ENCODE results near the gene SLC25A1.

Gene SLC25A1

GRCh38 chr22:19128009-19128401 lies 50.5 kb downstream of the SLC25A1 start:
- TF ChIP-seq EP300 (IDR thresholded peaks at IDR 0.05; ENCODE audit: borderline replicate concordance) (no peak), CEBPB (IDR thresholded peaks at IDR 0.05) (no peak), TCF12 (IDR thresholded peaks at IDR 0.05; ENCODE audit: low read depth) (no peak), ZBTB7A (IDR thresholded peaks at IDR 0.05; ENCODE audit: low read depth) (no peak), RAD21 (IDR thresholded peaks at IDR 0.05; ENCODE audit: low read depth) (no peak), YY1 (IDR thresholded peaks at IDR 0.05; ENCODE audit: low read depth) (no peak), NFIC (IDR thresholded peaks at IDR 0.05) (no peak), TAF1 (IDR thresholded peaks at IDR 0.05; ENCODE audit: low read depth) (no peak), EGR1 (IDR thresholded peaks at IDR 0.05) (no peak)
- TF ChIP-seq, protein P1, sequence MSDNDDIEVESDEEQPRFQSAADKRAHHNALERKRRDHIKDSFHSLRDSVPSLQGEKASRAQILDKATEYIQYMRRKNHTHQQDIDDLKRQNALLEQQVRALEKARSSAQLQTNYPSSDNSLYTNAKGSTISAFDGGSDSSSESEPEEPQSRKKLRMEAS (IDR thresholded peaks at IDR 0.05) = no peak
- TF ChIP-seq, protein P2, sequence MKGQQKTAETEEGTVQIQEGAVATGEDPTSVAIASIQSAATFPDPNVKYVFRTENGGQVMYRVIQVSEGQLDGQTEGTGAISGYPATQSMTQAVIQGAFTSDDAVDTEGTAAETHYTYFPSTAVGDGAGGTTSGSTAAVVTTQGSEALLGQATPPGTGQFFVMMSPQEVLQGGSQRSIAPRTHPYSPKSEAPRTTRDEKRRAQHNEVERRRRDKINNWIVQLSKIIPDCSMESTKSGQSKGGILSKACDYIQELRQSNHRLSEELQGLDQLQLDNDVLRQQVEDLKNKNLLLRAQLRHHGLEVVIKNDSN (IDR thresholded peaks at IDR 0.05) = no peak

DNA sequence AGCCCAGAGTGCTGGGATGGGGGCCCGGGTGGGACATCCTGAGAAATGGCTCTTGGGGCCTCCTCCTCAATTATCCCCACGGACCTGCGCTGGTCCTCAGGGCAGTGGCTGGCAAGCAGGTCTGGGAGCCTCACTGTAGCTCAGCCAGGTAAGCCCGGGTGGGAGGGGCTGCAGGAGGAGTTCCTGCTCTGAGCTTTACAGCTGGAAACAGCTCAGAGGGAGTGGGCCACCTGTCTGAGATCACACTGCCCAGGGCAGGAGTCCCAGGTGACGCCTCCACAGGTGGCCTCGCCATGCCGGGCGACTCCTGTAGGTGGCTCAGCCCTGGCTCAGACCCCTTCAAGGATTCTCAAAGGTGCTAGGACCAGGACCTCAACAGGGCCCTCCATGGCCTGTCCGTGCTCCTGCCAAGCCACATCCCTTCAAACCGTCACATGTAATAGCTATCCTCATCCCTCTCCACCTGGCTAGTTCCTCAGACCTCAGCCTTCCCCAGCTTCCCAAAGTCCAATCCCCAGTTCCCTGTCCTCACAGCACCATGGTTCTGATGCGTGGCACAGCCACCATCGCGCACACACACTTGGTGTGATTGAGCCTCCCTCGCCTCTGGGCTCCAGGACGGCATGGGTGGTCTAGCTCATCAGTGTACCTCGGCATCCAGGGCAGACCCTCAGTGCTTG lies 51.1 kb downstream of the SLC25A1 start:
- TF ChIP-seq, protein P1 (IDR thresholded peaks at IDR 0.05) = no peak
- TF ChIP-seq, protein P2 (IDR thresholded peaks at IDR 0.05) = no peak
- TF ChIP-seq ZBTB7A (IDR thresholded peaks at IDR 0.05; ENCODE audit: low read depth) (no peak), TCF12 (IDR thresholded peaks at IDR 0.05; ENCODE audit: low read depth) (no peak), CREB1 (IDR thresholded peaks at IDR 0.05; ENCODE audit: low read depth) (no peak), EGR1 (IDR thresholded peaks at IDR 0.05) (no peak), FOXM1 (IDR thresholded peaks at IDR 0.05; ENCODE audit: borderline replicate concordance, low read depth) (no peak), REST (IDR thresholded peaks at IDR 0.05; ENCODE audit: low read depth) (no peak), CEBPB (IDR thresholded peaks at IDR 0.05) (no peak), RAD21 (IDR thresholded peaks at IDR 0.05; ENCODE audit: low read depth) (no peak), TEAD4 (IDR thresholded peaks at IDR 0.05) (no peak), EP300 (IDR thresholded peaks at IDR 0.05; ENCODE audit: borderline replicate concordance) (no peak), NFIC (IDR thresholded peaks at IDR 0.05) (no peak), YY1 (IDR thresholded peaks at IDR 0.05; ENCODE audit: low read depth) (no peak), TAF1 (IDR thresholded peaks at IDR 0.05; ENCODE audit: low read depth) (no peak)

DNA sequence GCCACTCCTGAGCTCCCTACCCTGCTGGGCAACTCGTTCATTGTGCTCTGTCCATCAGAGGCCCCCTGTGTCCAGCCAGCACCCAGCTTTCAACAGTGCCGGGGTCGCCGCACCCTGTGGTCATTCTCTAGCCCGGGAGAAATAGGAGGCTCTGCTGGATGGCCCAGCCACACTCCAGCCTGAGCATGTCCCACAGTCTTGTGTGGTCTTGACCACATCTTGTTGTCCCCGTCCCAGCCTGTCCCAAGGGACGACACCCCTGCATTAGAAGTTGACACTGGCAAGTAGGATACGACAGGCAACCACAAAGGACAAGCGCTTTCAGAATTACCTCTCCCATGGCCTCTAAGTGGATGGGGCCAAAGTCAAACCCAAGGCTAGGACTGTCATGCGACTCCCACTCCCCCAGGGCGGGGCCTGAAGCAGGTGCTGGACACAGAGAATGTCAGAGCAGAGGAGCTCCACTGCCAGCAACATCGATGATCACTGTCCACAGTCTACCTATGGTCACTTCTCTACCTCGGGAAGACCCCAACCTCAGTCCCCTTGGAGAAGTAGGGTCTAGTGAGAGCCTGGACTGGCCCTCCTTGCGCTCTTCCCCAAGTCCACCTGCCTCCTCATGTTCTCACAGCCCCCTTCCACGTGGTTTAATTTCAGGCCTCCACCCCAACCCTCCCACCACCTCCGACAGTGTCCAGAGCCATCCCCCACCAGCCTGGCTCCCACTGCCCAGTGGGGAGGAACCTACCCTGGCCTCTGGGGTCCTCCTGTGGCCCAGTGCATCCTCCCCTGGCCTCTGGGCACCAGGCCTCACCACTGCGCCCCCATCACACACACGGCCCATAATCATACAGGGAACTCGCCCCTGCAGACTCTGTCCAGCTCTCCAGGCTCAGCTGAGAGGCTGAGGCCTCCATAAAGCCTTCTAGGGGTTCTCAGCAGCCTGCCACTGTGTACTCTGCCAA lies 51.9 kb downstream of the SLC25A1 start:
- TF ChIP-seq TAF1 (IDR thresholded peaks at IDR 0.05; ENCODE audit: low read depth) = no peak
- TF ChIP-seq EP300 (IDR thresholded peaks at IDR 0.05; ENCODE audit: borderline replicate concordance) = no peak
- no peak for TF ChIP-seq EGR1 (IDR thresholded peaks at IDR 0.05)
- TF ChIP-seq NFIC (IDR thresholded peaks at IDR 0.05) = no peak
- TF ChIP-seq TEAD4 (IDR thresholded peaks at IDR 0.05) = no peak
- no peak for TF ChIP-seq TCF12 (IDR thresholded peaks at IDR 0.05; ENCODE audit: low read depth)
- TF ChIP-seq, protein P1 (IDR thresholded peaks at IDR 0.05) = no peak
- TF ChIP-seq RAD21 (IDR thresholded peaks at IDR 0.05; ENCODE audit: low read depth) = no peak
- no peak for TF ChIP-seq REST (IDR thresholded peaks at IDR 0.05; ENCODE audit: low read depth)
- TF ChIP-seq YY1 (IDR thresholded peaks at IDR 0.05; ENCODE audit: low read depth) = no peak
- TF ChIP-seq FOXM1 (IDR thresholded peaks at IDR 0.05; ENCODE audit: borderline replicate concordance, low read depth) = no peak
- TF ChIP-seq CREB1 (IDR thresholded peaks at IDR 0.05; ENCODE audit: low read depth) = no peak
- no peak for TF ChIP-seq ZBTB7A (IDR thresholded peaks at IDR 0.05; ENCODE audit: low read depth)
- TF ChIP-seq, protein P2 (IDR thresholded peaks at IDR 0.05) = no peak
- no peak for TF ChIP-seq CEBPB (IDR thresholded peaks at IDR 0.05)

All from Ishikawa (cell line).